ENCODE data around the gene ANGPT4. TPM values are rescaled to one million over a fixed set of nuclear protein-coding genes. Genes with fewer than 3 reads are reported as not detected.

Gene ANGPT4
- total and polyA plus RNA-seq, 8 donors = 0.05 to 1.8 (median 0.18) TPM; not detected in 4

- Histone ChIP-seq H3K27ac (no peak overlapping the region), H3K4me1 (peaks cover 21 to 48% (median 32%) of the 10 kb centered on the region in 4 donors), H3K36me3 (no peaks in the 10 kb centered on the region), H3K9me3 (peaks cover 0 to 5% (median 0%) of the 10 kb centered on the region in 4 donors), H3K4me3 (no peak overlapping the region), H3K27me3 (peaks cover 0 to 12% (median 4%) of the 10 kb centered on the region in 3 donors)
- intact Hi-C loops (cut with DNase I; ENCODE audit: low total_unique reads) = no loop called here
- TF ChIP-seq POLR2AphosphoS5 (IDR thresholded peaks at IDR 0.05) (no peak), EP300 (IDR thresholded peaks at IDR 0.05) (no peak), POLR2A (IDR thresholded peaks at IDR 0.05) (no peak), CTCF (IDR thresholded peaks at IDR 0.05) (no peak)
- no peak for DNase-seq
- WGBS, 5 donors = 92 to 100% (median 97%) methylated on average over 1 of the region's 1 CpG
Observed at GRCh38 chr20:836190-836589, 79.9 kb downstream of the ANGPT4 start.

- H3K27me3 ChIP-seq = peaks cover 0 to 7% (median 0%) of the 10 kb centered on the region in 3 donors
- no peaks in the 10 kb centered on the region for H3K36me3 ChIP-seq
- peak overlapping the region in 2 of 5 donors; percentile 3 to 8 for H3K27ac ChIP-seq
- H3K4me3 ChIP-seq = no peak overlapping the region
- WGBS, 5 donors = 35 to 66% (median 39%) methylated on average over 2 of the region's 2 CpGs
- TF ChIP-seq EP300 (IDR thresholded peaks at IDR 0.05) (no peak), CTCF (IDR thresholded peaks at IDR 0.05) (no peak), POLR2A (IDR thresholded peaks at IDR 0.05) (no peak), POLR2AphosphoS5 (IDR thresholded peaks at IDR 0.05) (no peak)
- intact Hi-C loops (cut with DNase I; ENCODE audit: low total_unique reads) = no loop called here
- DNase-seq = peak in 1 of 2 donors; percentile 61
- H3K4me1 ChIP-seq = peaks cover 15 to 43% (median 27%) of the 10 kb centered on the region in 4 donors
- peaks cover 0 to 5% (median 0%) of the 10 kb centered on the region in 4 donors for H3K9me3 ChIP-seq
Observed at GRCh38 chr20:835608-836045, 80.5 kb downstream of the ANGPT4 start.

GRCh38 chr20:834151-834746 is 81.9 kb downstream of the ANGPT4 start:
- TF ChIP-seq POLR2A (IDR thresholded peaks at IDR 0.05) = no peak
- no peak for TF ChIP-seq EP300 (IDR thresholded peaks at IDR 0.05)
- no peak for TF ChIP-seq CTCF (IDR thresholded peaks at IDR 0.05)
- TF ChIP-seq POLR2AphosphoS5 (IDR thresholded peaks at IDR 0.05) = no peak
- no peak for DNase-seq
- 5 to 8% (median 7%) methylated on average over 18 of the region's 18 CpGs for WGBS, 5 donors
- peak overlapping the region; percentile 71 to 88 (median 87) for H3K27ac ChIP-seq
- peak overlapping the region; percentile 75 to 79 (median 76) for H3K4me3 ChIP-seq
- no peaks in the 10 kb centered on the region for H3K36me3 ChIP-seq
- peaks cover 15 to 40% (median 26%) of the 10 kb centered on the region in 4 donors for H3K4me1 ChIP-seq
- intact Hi-C loops (cut with DNase I; ENCODE audit: low total_unique reads) = no loop called here
- H3K9me3 ChIP-seq = peaks cover 0 to 5% (median 0%) of the 10 kb centered on the region in 4 donors
- H3K27me3 ChIP-seq = no peaks in the 10 kb centered on the region

- TF ChIP-seq CTCF (IDR thresholded peaks at IDR 0.05) = no peak
- peak; percentile 9 for TF ChIP-seq EP300 (IDR thresholded peaks at IDR 0.05)
- TF ChIP-seq POLR2AphosphoS5 (IDR thresholded peaks at IDR 0.05) = peak in 2 of 3 donors; percentile 24 to 77
- TF ChIP-seq POLR2A (IDR thresholded peaks at IDR 0.05) = no peak
- Histone ChIP-seq H3K4me3 (peak within 1 kb of the TSS; percentile 75 to 79 (median 76)), H3K27ac (peak within 1 kb of the TSS; percentile 71 to 88 (median 87)), H3K36me3 (no peaks in the 10 kb centered on the region), H3K9me3 (peaks cover 0 to 5% (median 0%) of the 10 kb centered on the region in 4 donors), H3K27me3 (no peaks in the 10 kb centered on the region), H3K4me1 (peaks cover 15 to 40% (median 26%) of the 10 kb centered on the region in 4 donors)
- peak; percentile 98 for DNase-seq
- WGBS, 5 donors = 0 to 1% (median 0%) methylated on average over 19 to 64 of the region's 64 CpGs
- intact Hi-C loops (cut with DNase I; ENCODE audit: low total_unique reads) = no loop called here
Observed at GRCh38 chr20:833450-834150, 82.5 kb downstream of the ANGPT4 start, which contains the start of gene FAM110A. FAM110A (plus strand) TSS chr20:833715; CDS start chr20:844805, 11,090 bp downstream.

Data from stomach (tissue), 9 donors.